ENCODE data around the gene JUP.

Gene JUP

GRCh38 chr17:41760878-41761277 lies 25.6 kb downstream of the JUP start:
- DNase-seq (ENCODE audit: low read depth): no peak
- in situ Hi-C loops (cut with HindIII; ENCODE audit: low sequenced_read_pairs): no loop called here
- H3K4me3 ChIP-seq (ENCODE audit: low read depth, low read length): no peak overlapping the region
- no peak for TF ChIP-seq CTCF (IDR thresholded peaks at IDR 0.05; ENCODE audit: low read depth, low read length, missing control alignments)

GRCh38 chr17:41758601-41759000 lies 27.9 kb downstream of the JUP start:
- no peak overlapping the region for H3K4me3 ChIP-seq (ENCODE audit: low read depth, low read length)
- TF ChIP-seq CTCF (IDR thresholded peaks at IDR 0.05; ENCODE audit: low read depth, low read length, missing control alignments): no peak
- DNase-seq (ENCODE audit: low read depth): no peak
- in situ Hi-C loops (cut with HindIII; ENCODE audit: low sequenced_read_pairs): loop anchor here (5.0 kb wide), 1 partner anchor 44 kb away; no protein-coding TSS in a partner anchor

- no peak for DNase-seq (ENCODE audit: low read depth)
- no peak overlapping the region for H3K4me3 ChIP-seq (ENCODE audit: low read depth, low read length)
- no peak for TF ChIP-seq CTCF (IDR thresholded peaks at IDR 0.05; ENCODE audit: low read depth, low read length, missing control alignments)
- in situ Hi-C loops (cut with HindIII; ENCODE audit: low sequenced_read_pairs): no loop called here
Measured at GRCh38 chr17:41754066-41754465, 32.4 kb downstream of the JUP start.

GRCh38 chr17:41751288-41751687 lies 35.2 kb downstream of the JUP start:
- in situ Hi-C loops (cut with HindIII; ENCODE audit: low sequenced_read_pairs): no loop called here
- TF ChIP-seq CTCF (IDR thresholded peaks at IDR 0.05; ENCODE audit: low read depth, low read length, missing control alignments): no peak
- DNase-seq (ENCODE audit: low read depth): no peak
- H3K4me3 ChIP-seq (ENCODE audit: low read depth, low read length): no peak overlapping the region

- TF ChIP-seq CTCF (IDR thresholded peaks at IDR 0.05; ENCODE audit: low read depth, low read length, missing control alignments): no peak
Measured at GRCh38 chr17:41750862-41751261, 35.6 kb downstream of the JUP start.

GRCh38 chr17:41748275-41748674 lies 38.2 kb downstream of the JUP start:
- no peak for DNase-seq (ENCODE audit: low read depth)
- H3K4me3 ChIP-seq (ENCODE audit: low read depth, low read length): no peak overlapping the region
- TF ChIP-seq CTCF (IDR thresholded peaks at IDR 0.05; ENCODE audit: low read depth, low read length, missing control alignments): no peak
- in situ Hi-C loops (cut with HindIII; ENCODE audit: low sequenced_read_pairs): loop anchor here (25.0 kb wide), 1 partner anchor 214 kb away; the partner anchor contains the start of gene CNP

More at GRCh38 chr17:41750862-41751261, 35.6 kb downstream of the JUP start:
- no peak for DNase-seq (ENCODE audit: low read depth)
- H3K4me3 ChIP-seq (ENCODE audit: low read depth, low read length): no peak overlapping the region
- in situ Hi-C loops (cut with HindIII; ENCODE audit: low sequenced_read_pairs): no loop called here

GRCh38 chr17:41741709-41742108 lies 44.8 kb downstream of the JUP start:
- TF ChIP-seq CTCF (IDR thresholded peaks at IDR 0.05; ENCODE audit: low read depth, low read length, missing control alignments): no peak
- in situ Hi-C loops (cut with HindIII; ENCODE audit: low sequenced_read_pairs): loop anchor here (25.0 kb wide), 1 partner anchor 221 kb away; the partner anchor contains the start of gene CNP

More at GRCh38 chr17:41741709-41742108, 44.8 kb downstream of the JUP start:
- DNase-seq (ENCODE audit: low read depth): no peak
- no peak overlapping the region for H3K4me3 ChIP-seq (ENCODE audit: low read depth, low read length)

All from astrocyte of the cerebellum (primary cell).